Skeletal muscle tissue (tissue), 4 donors: ENCODE data around the gene TBRG4. TPM values are rescaled to one million over a fixed set of nuclear protein-coding genes. Genes with fewer than 3 reads are reported as not detected.
"Not testable (repeated sequence)": the region's sequence is repeated elsewhere in the genome, so short reads cannot be mapped to it uniquely, and the experiment has no call there.

Experiments used
- H3K27ac ChIP-seq: one replicate; pipeline ENCODE4 v1.7.0; 2013; ENCODE audit warnings: mild to moderate bottlenecking, low read depth, low read length, inconsistent platforms
- H3K27me3 ChIP-seq, 3 donors: one replicate each; pipeline ENCODE4 v1.7.0; 2013; ENCODE audit warnings: low read length in 3 of 3; ENCODE audit not compliant: control insufficient read depth in 3 of 3, insufficient read depth in 3 of 3
- H3K36me3 ChIP-seq, 3 donors: one replicate each; pipeline ENCODE4 v1.7.0; 2013; ENCODE audit warnings: low read length in 3 of 3; ENCODE audit not compliant: control insufficient read depth in 3 of 3, insufficient read depth in 3 of 3
- H3K4me1 ChIP-seq, 3 donors: one replicate each; pipeline ENCODE4 v1.7.0; 2013; ENCODE audit warnings: low read length in 3 of 3, mild to moderate bottlenecking in 3 of 3; ENCODE audit not compliant: control insufficient read depth in 3 of 3, insufficient read depth in 3 of 3
- H3K4me3 ChIP-seq, 3 donors: one replicate each; pipeline ENCODE4 v1.7.0; 2013; ENCODE audit warnings: low read length in 3 of 3
- H3K9ac ChIP-seq, 3 donors: one replicate each; pipeline ENCODE4 v1.7.0; 2013; ENCODE audit warnings: low read length in 3 of 3, mild to moderate bottlenecking in 3 of 3, moderate library complexity in 2 of 3, low read depth in 1 of 3
- H3K9me3 ChIP-seq, 3 donors: one replicate each; pipeline ENCODE4 v1.7.0; 2013; ENCODE audit warnings: low read length in 3 of 3; ENCODE audit not compliant: control insufficient read depth in 3 of 3
- total RNA-seq: library from RNA; depleted of rRNA; stranded (reverse); fragments of >200 nt; gene quantifications from one replicate; pipeline ENCODE4 v1.2.3, GENCODE V29; 2014
- donor health status: Osteomylitis.

Gene TBRG4
- total RNA-seq, 1 donor from 2014 or later, result 52.7 TPM

DNA sequence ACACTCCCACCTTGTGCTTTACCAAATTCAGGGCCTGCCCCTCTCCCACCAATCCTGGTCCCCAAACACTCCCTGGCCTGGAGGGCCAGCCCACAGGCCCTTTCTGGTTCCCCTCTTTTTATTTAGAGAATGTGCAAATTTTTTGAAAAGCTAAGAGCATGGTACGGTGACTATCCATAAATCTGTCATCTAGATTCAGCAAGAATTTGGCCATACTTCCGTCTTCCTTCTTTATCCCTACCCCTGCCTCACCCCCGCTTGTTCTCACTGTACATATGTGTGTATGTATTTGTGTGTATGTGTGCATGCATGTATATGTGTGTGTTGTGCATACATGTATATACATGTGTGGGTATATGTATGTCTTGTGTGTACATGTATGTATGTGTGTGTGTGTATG lies 8.1 kb upstream of the TBRG4 start:
- Histone ChIP-seq H3K36me3 (no peaks in the 10 kb centered on the region), H3K4me1 (no peaks in the 10 kb centered on the region)

DNA sequence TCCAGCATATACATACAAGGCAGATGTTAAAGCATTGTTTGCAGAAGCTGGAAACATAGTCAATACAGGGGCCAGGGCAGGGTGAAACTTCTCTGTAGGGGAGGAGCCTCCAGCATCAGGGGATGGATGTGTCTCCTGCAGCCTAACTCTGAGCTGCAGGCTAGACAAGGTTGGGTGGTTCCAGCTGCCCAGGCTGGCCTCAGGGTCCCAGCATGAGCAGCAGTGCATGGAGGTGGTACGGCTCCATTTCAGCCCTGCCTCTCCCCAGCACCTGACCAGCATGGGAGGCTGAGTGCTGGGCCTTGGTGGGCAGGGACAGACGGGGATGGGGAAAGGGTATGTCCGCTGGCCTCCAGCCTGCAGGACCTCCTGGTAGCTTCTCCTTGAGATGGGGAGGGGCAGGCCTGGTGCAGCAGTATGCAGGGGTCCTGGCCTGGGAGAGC lies 7.4 kb upstream of the TBRG4 start:
- Histone ChIP-seq H3K27ac (no peak overlapping the region), H3K4me1 (no peaks in the 10 kb centered on the region), H3K36me3 (no peaks in the 10 kb centered on the region), H3K9ac (no peak overlapping the region), H3K9me3 (no peaks in the 10 kb centered on the region), H3K27me3 (peaks cover 0 to 4% (median 0%) of the 10 kb centered on the region in 3 donors), H3K4me3 (no peak overlapping the region)

More for the DNA sequence above, 8.1 kb upstream of the TBRG4 start:
- H3K4me3 ChIP-seq, result no peak overlapping the region
- H3K9me3 ChIP-seq, result no peaks in the 10 kb centered on the region
- no peak overlapping the region for H3K27ac ChIP-seq
- peaks cover 0 to 4% (median 0%) of the 10 kb centered on the region in 3 donors for H3K27me3 ChIP-seq
- no peak overlapping the region for H3K9ac ChIP-seq

DNA sequence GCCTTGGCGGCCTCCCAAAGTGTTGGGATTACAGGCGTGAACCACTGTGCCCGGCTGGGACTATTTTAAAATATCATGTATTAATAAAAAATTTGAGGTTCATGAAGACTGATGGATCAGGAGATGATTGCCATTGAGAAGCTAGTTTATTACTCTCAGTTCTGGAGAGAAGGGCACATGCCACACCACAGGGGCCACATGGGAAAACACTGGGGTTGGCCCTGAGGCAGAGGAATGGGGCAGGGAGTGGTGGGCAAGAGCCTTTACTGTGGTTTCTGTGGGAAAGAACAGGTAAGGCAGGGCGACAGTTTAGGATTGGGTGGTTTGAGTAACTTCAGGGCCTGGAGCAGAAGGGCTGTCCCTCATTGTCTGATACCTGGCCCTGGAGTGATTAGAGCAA lies 6.8 kb upstream of the TBRG4 start:
- no peaks in the 10 kb centered on the region for H3K36me3 ChIP-seq
- H3K4me1 ChIP-seq, result no peaks in the 10 kb centered on the region
- no peak overlapping the region for H3K4me3 ChIP-seq
- no peaks in the 10 kb centered on the region for H3K9me3 ChIP-seq
- H3K9ac ChIP-seq, result no peak overlapping the region
- H3K27me3 ChIP-seq, result peaks cover 0 to 4% (median 0%) of the 10 kb centered on the region in 3 donors
- H3K27ac ChIP-seq, result no peak overlapping the region

DNA sequence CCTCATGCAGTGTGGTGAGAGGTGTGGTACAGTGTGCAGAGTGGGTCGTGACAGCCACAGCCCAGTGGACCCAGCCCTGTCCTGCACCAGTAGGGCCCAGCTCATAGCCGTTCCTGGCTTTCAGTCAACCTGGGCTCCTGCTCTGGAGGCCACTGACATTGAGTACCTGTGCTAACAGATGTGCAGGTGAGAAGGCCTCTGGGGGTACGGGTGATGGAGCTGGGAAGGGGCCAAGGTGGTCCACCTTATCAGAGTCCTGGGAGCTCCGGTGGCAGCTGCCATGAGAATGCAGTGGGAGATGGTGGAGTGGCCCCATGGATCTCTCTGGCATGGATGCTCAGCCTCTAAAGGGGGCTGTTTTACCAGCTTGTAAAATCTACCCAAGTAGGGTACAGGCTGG lies 6.1 kb upstream of the TBRG4 start:
- Histone ChIP-seq H3K4me1 (peaks cover 0 to 1% (median under 1%) of the 10 kb centered on the region in 3 donors), H3K4me3 (no peak overlapping the region), H3K27me3 (peaks cover 0 to 4% (median 0%) of the 10 kb centered on the region in 3 donors), H3K9ac (no peak overlapping the region), H3K36me3 (no peaks in the 10 kb centered on the region), H3K27ac (no peak overlapping the region), H3K9me3 (no peaks in the 10 kb centered on the region)

DNA sequence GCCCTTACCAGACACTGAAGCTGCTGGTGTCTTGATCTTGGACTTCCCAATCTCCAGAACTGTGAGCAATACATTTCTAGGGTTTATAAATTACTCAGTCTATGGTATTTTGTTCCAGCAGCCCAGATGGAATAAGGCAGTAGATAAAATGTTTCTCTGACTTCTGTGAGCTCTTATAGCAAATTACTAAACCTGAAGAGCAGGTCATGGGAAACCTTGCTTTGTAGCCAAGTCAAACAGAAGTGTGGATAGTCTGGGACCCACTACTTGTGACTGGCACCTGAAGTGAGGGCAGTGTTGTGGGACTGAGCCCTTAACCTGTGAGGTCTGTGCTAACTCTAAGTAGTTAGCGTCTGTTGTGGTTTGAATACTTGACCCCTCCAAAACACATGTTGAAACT lies 4.6 kb upstream of the TBRG4 start:
- H3K9ac ChIP-seq, result no peak overlapping the region
- no peaks in the 10 kb centered on the region for H3K36me3 ChIP-seq
- H3K4me1 ChIP-seq, result peaks cover 3 to 12% (median 4%) of the 10 kb centered on the region in 3 donors
- H3K9me3 ChIP-seq, result no peaks in the 10 kb centered on the region
- no peak overlapping the region for H3K27ac ChIP-seq
- no peak overlapping the region for H3K4me3 ChIP-seq
- peaks cover 0 to 4% (median 0%) of the 10 kb centered on the region in 3 donors for H3K27me3 ChIP-seq

DNA sequence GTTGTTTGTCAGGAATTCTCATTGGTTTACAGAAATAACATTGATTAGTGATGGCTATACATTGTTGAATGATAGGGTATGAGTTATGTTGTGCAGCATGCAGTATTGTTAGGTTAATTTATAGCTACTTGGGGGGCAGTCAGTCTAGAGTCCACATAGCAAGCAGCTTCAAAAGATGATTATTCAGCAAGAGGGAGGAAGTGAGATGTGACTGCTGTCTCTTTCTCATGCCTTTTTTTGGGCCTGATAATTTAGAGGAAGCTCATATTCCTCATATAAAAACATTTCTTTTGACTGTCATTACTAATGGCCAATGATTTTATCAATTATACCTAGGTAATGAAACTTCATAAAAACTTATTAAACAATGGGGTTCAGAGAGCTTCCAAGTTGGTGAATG lies 3.4 kb upstream of the TBRG4 start:
- H3K9ac ChIP-seq, result no peak overlapping the region
- peaks cover 0 to 4% (median 0%) of the 10 kb centered on the region in 3 donors for H3K27me3 ChIP-seq
- peaks cover 8 to 22% (median 9%) of the 10 kb centered on the region in 3 donors for H3K4me1 ChIP-seq
- no peaks in the 10 kb centered on the region for H3K36me3 ChIP-seq
- H3K27ac ChIP-seq, result no peak overlapping the region
- no peaks in the 10 kb centered on the region for H3K9me3 ChIP-seq
- no peak overlapping the region for H3K4me3 ChIP-seq

DNA sequence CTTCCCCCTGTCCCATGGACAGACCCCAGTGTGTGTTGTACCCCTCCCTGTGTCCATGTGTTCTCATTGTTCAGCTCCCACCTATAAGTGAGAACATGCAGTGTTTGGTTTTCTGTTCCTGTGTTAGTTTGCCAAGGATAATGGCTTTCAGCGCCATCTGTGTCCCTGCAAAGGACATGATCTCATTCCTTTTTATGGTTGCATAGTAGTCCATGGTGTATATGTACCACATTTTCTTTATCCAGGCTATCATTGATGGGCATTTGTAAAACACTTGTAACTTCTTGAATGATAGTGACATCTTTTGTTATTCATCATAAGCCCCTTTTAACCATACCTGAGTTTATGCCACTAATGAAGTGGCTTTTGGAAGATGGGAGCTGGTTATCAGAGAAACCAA lies 2.8 kb upstream of the TBRG4 start:
- not testable (repeated sequence) for H3K36me3 ChIP-seq, H3K9ac ChIP-seq, H3K9me3 ChIP-seq, H3K27me3 ChIP-seq, H3K27ac ChIP-seq, H3K4me3 ChIP-seq
- H3K4me1 ChIP-seq, result peaks cover 9 to 27% (median 9%) of the 10 kb centered on the region in 3 donors

DNA sequence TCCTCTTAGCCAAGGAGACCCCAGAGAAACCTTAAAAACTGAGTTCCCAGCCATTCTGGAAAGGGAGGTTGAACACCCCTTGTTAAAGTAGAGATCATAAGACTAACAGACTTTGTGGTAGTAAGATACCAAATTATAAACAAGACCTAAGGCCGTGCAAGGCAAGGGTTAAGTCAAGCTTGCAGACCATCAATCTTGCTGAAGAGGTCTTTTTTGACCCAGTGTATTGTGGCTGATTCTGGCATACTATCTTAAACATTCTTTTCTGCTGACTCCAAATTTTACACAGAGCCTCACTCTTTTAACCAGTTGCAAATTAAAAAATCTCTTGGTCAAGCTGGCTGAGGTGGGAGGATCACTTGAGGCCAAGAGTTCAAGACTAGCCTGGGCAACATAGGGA lies 1.2 kb upstream of the TBRG4 start:
- H3K27ac ChIP-seq, result no peak overlapping the region
- H3K4me1 ChIP-seq, result peaks cover 21 to 43% (median 23%) of the 10 kb centered on the region in 3 donors
- H3K36me3 ChIP-seq, result peaks cover 14 to 15% (median 14%) of the 10 kb centered on the region in 3 donors
- H3K27me3 ChIP-seq, result peaks cover 0 to 2% (median 0%) of the 10 kb centered on the region in 3 donors
- H3K9me3 ChIP-seq, result no peaks in the 10 kb centered on the region
- H3K4me3 ChIP-seq, result peak overlapping the region; percentile 87 to 100 (median 100)
- peak overlapping the region; percentile 83 to 98 (median 95) for H3K9ac ChIP-seq

DNA sequence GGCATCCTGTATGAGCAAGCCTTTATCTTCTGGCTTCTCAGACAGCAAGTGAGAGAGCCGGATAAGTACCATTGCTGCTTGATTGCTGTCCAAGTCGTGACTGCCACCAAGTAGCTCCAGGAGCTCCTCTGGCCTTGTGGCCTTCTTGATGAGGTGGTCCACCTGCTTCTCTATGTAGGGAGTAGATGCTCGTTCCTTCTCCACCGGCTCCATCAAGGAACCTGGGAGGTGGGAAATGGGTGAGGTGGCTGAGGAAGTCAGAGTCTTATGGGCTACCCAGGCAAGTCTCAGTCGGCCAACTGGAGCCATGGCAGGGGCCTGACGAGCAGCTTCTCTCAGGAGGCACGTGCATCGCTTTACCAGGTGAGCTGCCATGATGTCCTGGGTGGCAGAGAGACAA lies 2.6 kb downstream of the TBRG4 start:
- H3K36me3 ChIP-seq, result peaks cover 49 to 53% (median 50%) of the 10 kb centered on the region in 3 donors
- no peak overlapping the region for H3K4me3 ChIP-seq
- H3K27ac ChIP-seq, result no peak overlapping the region
- no peaks in the 10 kb centered on the region for H3K9me3 ChIP-seq
- no peaks in the 10 kb centered on the region for H3K27me3 ChIP-seq
- no peak overlapping the region for H3K9ac ChIP-seq
- H3K4me1 ChIP-seq, result peaks cover 30 to 69% (median 36%) of the 10 kb centered on the region in 3 donors

DNA sequence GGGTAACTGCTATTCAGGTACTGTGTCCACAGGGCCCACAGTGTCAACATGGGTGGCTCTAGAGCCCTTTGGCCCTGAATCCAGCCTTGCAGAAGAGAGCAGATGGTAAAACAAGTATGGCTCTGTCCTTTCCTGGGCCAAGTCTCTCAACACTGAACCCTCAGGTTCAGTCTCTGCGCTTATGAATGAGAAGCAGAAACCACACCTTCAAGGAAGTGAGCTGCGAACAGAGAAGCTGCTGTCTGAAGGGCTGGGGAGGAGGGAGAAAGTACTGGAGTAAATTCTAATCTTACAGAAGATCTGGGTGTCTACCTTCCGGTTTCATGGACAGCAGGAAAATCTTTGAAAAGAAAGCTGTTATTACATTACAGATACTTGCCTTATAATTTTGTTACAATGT lies 4.1 kb downstream of the TBRG4 start:
- Histone ChIP-seq H3K36me3 (peaks cover 64 to 68% (median 65%) of the 10 kb centered on the region in 3 donors), H3K9ac (peak overlapping the region in 1 of 3 donors; percentile 50), H3K4me1 (peaks cover 28 to 67% (median 34%) of the 10 kb centered on the region in 3 donors), H3K27me3 (no peaks in the 10 kb centered on the region), H3K9me3 (no peaks in the 10 kb centered on the region), H3K4me3 (no peak overlapping the region), H3K27ac (no peak overlapping the region)
